HEK293T (cell line): ENCODE results near the gene AMFR.
"Not testable (repeated sequence)": the region's sequence is repeated elsewhere in the genome, so short reads cannot be mapped to it uniquely, and the experiment has no call there.

Experiments used
- ARNT ChIP-seq: fragments of 450-650 bp; IDR thresholded peaks from 2 replicates; pipeline ENCODE4 v1.6.1; 2017; ENCODE audit warnings: mild to moderate bottlenecking
- BHLHE40 ChIP-seq: fragments of 450-650 bp; IDR thresholded peaks from 2 replicates; pipeline ENCODE4 v1.6.1; 2016; ENCODE audit warnings: mild to moderate bottlenecking, moderate library complexity, borderline replicate concordance
- CTBP1 ChIP-seq: fragments of 450-650 bp; IDR thresholded peaks from 2 replicates; pipeline ENCODE4 v1.6.1; 2016; ENCODE audit warnings: borderline replicate concordance
- FOXA1 ChIP-seq: fragments of 450-650 bp; IDR thresholded peaks from 2 replicates; pipeline ENCODE4 v1.6.1; 2016; ENCODE audit warnings: mild to moderate bottlenecking
- FOXK2 ChIP-seq: fragments of 450-650 bp; IDR thresholded peaks from 2 replicates; pipeline ENCODE4 v1.6.1; 2016; ENCODE audit warnings: mild to moderate bottlenecking
- FOXM1 ChIP-seq: fragments of 450-650 bp; IDR thresholded peaks from 2 replicates; pipeline ENCODE4 v1.6.1; 2017; ENCODE audit warnings: mild to moderate bottlenecking, borderline replicate concordance
- HDGF ChIP-seq: fragments of 450-650 bp; IDR thresholded peaks from 2 replicates; pipeline ENCODE4 v1.6.1; 2017; ENCODE audit warnings: antibody characterized with exemption, borderline replicate concordance
- L3MBTL2 ChIP-seq: fragments of 450-650 bp; conservative IDR thresholded peaks from 2 replicates; pipeline ENCODE4 v1.6.1; 2016; ENCODE audit warnings: mild to moderate bottlenecking
- LEF1 ChIP-seq: fragments of 450-650 bp; IDR thresholded peaks from 2 replicates; pipeline ENCODE4 v1.6.1; 2017; ENCODE audit warnings: mild to moderate bottlenecking, borderline replicate concordance
- SP1 ChIP-seq: fragments of 450-650 bp; IDR thresholded peaks from 2 replicates; pipeline ENCODE4 v1.6.1; 2017
- SUZ12 ChIP-seq: fragments of 450-650 bp; IDR thresholded peaks from 2 replicates; pipeline ENCODE4 v1.6.1; 2016; ENCODE audit warnings: mild to moderate bottlenecking
- TARDBP ChIP-seq: fragments of 450-650 bp; IDR thresholded peaks from 2 replicates; pipeline ENCODE4 v1.6.1; 2016
- TF ChIP-seq, protein P1 (sequence below): fragments of 450-650 bp; IDR thresholded peaks from 2 replicates; pipeline ENCODE4 v1.6.1; 2016

- not testable (repeated sequence) for TF ChIP-seq TARDBP, BHLHE40, FOXA1, FOXM1, HDGF, CTBP1, LEF1, SP1, SUZ12, ARNT, L3MBTL2, FOXK2
- TF ChIP-seq, protein P1, sequence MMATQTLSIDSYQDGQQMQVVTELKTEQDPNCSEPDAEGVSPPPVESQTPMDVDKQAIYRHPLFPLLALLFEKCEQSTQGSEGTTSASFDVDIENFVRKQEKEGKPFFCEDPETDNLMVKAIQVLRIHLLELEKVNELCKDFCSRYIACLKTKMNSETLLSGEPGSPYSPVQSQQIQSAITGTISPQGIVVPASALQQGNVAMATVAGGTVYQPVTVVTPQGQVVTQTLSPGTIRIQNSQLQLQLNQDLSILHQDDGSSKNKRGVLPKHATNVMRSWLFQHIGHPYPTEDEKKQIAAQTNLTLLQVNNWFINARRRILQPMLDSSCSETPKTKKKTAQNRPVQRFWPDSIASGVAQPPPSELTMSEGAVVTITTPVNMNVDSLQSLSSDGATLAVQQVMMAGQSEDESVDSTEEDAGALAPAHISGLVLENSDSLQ: not testable (repeated sequence)
Observed at GRCh38 chr16:56379044-56379443, 46.3 kb downstream of the AMFR start.
